Activated T-cell treated with anti-CD3 and anti-CD28 coated beads, Interleukin-2, amount 50 U/mL, for 24 hours (primary cell): Measurements from ENCODE around the gene SLF2.
A peak's percentile ranks its signal among the peaks of the same experiment; 100 is the strongest.

Experiments used
- DNase-seq: peaks from one replicate; pipeline ENCODE4 v3.0.0-alpha.2; 2020
- H3K27ac Mint-ChIP-seq: 2 replicates; pipeline ENCODE4 v1.8.0; 2020; ENCODE audit warnings: mild to moderate bottlenecking, mixed read lengths
- H3K27me3 Mint-ChIP-seq: 2 replicates; pipeline ENCODE4 v1.8.0; 2020; ENCODE audit warnings: mixed read lengths
- H3K36me3 Mint-ChIP-seq: 2 replicates; pipeline ENCODE4 v1.8.0; 2020; ENCODE audit warnings: low read depth, mixed read lengths
- H3K4me1 Mint-ChIP-seq: 2 replicates; pipeline ENCODE4 v1.8.0; 2020; ENCODE audit warnings: low read depth, mixed read lengths
- H3K4me3 Mint-ChIP-seq: 2 replicates; pipeline ENCODE4 v1.8.0; 2020; ENCODE audit warnings: mild to moderate bottlenecking, moderate library complexity, mixed read lengths
- H3K9me3 Mint-ChIP-seq: 2 replicates; pipeline ENCODE4 v1.8.0; 2020; ENCODE audit warnings: mixed read lengths

Gene SLF2

DNA sequence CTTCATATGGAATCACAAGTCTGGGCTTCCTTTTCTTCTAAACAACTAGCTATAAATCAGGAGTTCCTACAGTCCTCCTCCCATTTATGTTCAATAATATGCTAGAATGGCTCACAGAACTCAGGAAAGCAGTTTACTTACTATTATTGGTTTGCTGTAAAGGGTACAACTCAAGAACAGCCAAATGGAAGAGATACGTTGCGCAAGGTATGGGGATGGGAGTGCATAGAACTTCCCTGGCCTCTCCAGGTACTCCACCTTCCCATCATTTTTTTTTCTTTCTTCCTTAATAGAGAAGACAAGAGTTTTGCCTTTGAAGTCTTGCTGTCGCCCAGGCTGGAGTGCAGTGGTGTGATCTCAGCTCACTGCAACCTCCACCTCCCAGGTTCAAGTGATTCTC lies 29.5 kb downstream of the SLF2 start:
- Mint-ChIP-seq H3K9me3 (no peaks in the 10 kb centered on the region), H3K4me3 (no peak overlapping the region), H3K27ac (no peak overlapping the region)

DNA sequence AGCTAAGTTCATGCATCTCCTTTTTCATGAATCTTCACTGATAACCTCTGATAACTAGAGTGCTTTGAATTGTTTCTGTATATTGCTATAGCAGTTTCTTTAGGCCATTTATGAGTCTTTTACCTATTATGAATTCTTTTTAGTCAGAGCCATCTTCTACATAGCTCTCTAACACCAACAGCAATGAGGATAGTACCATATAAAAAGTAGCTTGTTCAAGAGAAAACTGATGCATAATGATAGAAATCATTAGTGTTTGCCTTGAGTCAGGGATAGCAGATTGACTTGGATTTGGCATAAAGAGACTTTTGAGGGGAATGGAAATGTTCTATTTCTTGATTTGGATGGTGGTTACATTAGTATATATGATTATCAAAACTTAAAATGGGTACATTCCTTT lies 30.7 kb downstream of the SLF2 start:
- H3K36me3 Mint-ChIP-seq: peaks cover 91% of the 10 kb centered on the region
- peak overlapping the region; percentile 87 for H3K27ac Mint-ChIP-seq
- peaks cover 16% of the 10 kb centered on the region for H3K4me1 Mint-ChIP-seq
- H3K27me3 Mint-ChIP-seq: no peaks in the 10 kb centered on the region
- H3K9me3 Mint-ChIP-seq: no peaks in the 10 kb centered on the region
- no peak overlapping the region for H3K4me3 Mint-ChIP-seq
- DNase-seq: no peak

More for the DNA sequence above, 29.5 kb downstream of the SLF2 start:
- no peak for DNase-seq
- peaks cover 16% of the 10 kb centered on the region for H3K4me1 Mint-ChIP-seq
- H3K27me3 Mint-ChIP-seq: no peaks in the 10 kb centered on the region
- peaks cover 93% of the 10 kb centered on the region for H3K36me3 Mint-ChIP-seq

DNA sequence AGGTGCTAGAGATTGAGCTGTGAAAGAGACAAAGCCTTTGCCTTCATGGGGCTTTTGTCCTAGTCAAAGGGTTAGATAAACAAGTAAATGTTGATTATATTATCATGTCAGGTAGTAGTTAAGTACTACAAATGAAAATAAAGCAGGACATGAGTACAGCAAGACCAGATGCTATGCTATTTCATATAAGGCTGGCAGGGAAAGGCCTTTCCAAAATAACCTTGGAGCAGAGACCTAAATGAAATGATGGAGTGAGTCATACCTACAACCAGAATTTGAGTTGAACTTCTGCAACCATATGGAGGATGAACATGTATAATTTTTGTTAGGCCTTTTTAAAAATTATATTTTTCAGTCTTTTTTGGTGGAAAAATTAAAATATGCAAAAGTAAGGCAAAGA lies 33.0 kb downstream of the SLF2 start:
- Mint-ChIP-seq H3K27me3 (no peaks in the 10 kb centered on the region), H3K27ac (no peak overlapping the region), H3K4me3 (no peak overlapping the region), H3K36me3 (peaks cover 94% of the 10 kb centered on the region), H3K4me1 (peaks cover 16% of the 10 kb centered on the region), H3K9me3 (no peaks in the 10 kb centered on the region)
- DNase-seq: no peak

DNA sequence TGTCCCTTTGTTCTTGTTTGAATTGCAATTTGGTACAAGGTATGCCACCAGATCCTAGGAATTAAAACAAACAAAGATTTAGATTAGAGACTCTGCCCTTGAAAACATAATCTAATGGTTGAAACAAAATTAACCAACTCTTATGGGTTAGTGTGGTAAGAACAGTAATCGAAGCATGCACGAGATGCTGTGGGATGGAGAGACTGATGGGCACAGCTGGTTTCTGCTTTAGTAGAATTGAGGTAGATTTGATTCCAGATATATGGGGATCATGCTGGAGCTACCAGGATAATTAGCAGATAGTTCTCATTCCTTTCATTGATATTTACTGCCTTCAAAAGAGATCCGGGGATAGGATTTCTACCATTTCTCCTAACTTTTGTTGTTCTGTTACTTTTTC lies 36.2 kb downstream of the SLF2 start:
- Mint-ChIP-seq H3K4me3 (no peak overlapping the region), H3K9me3 (no peaks in the 10 kb centered on the region), H3K27ac (no peak overlapping the region), H3K36me3 (peaks cover 82% of the 10 kb centered on the region), H3K4me1 (peaks cover 5% of the 10 kb centered on the region), H3K27me3 (no peaks in the 10 kb centered on the region)
- no peak for DNase-seq

DNA sequence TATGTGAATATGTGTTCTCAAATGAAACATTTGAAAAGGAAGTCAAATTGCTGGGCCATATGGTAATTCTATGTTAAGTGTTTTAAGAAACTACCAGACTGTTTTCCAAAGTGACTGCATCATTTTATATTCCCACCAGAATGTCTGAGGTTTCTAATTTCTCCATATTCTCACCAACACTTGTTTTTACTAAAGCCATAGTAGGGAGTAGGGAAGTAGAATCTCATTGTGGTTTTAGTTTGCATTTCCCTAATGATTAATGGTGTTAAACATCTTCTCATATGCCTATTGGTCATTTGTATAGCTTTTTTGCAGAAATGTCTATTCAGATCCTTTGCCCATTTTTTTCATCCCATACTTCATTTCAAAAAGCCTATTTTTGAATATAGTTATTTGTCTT lies 47.5 kb downstream of the SLF2 start:
- no peaks in the 10 kb centered on the region for H3K27me3 Mint-ChIP-seq
- peaks cover 83% of the 10 kb centered on the region for H3K36me3 Mint-ChIP-seq
- no peaks in the 10 kb centered on the region for H3K9me3 Mint-ChIP-seq
- peaks cover 9% of the 10 kb centered on the region for H3K4me1 Mint-ChIP-seq
- no peak for DNase-seq
- no peak overlapping the region for H3K27ac Mint-ChIP-seq
- H3K4me3 Mint-ChIP-seq: no peak overlapping the region

DNA sequence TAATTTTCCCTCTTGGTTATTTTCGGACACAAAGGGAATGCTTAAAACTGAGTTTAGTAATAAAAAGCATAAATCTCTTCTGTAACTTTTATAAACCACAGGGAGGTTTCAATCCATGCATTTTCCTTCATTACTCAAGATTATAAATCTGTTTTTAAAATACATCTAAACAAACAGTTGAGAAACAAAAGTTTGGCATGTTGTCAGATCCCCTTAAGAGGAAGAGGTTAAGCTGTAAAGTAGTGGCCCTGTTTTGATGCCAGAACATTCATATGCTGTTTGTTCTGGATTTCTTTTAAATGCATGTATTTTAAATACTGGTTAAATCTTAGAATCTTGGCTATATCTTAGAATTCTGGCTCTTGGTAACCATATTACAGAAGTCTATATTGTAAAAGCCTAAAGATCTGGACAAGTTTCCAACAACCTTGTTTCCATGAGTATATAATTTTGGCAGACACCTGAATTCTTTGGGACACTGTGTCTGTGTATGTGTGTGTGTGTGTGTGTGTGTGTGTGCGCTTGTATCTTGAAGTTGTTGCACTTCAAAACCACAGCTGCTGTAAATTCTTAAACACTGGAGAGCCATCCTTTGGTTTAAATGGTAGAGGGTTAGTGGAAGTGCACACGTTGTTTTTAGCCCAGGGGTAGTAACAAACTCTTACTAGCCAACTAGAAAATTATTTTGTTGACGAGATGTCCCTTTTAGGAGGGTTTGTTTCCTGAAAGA lies 49.8 kb downstream of the SLF2 start:
- no peaks in the 10 kb centered on the region for H3K4me1 Mint-ChIP-seq
- peaks cover 75% of the 10 kb centered on the region for H3K36me3 Mint-ChIP-seq
- no peak for DNase-seq
- no peak overlapping the region for H3K4me3 Mint-ChIP-seq
- no peaks in the 10 kb centered on the region for H3K9me3 Mint-ChIP-seq
- no peaks in the 10 kb centered on the region for H3K27me3 Mint-ChIP-seq
- no peak overlapping the region for H3K27ac Mint-ChIP-seq

DNA sequence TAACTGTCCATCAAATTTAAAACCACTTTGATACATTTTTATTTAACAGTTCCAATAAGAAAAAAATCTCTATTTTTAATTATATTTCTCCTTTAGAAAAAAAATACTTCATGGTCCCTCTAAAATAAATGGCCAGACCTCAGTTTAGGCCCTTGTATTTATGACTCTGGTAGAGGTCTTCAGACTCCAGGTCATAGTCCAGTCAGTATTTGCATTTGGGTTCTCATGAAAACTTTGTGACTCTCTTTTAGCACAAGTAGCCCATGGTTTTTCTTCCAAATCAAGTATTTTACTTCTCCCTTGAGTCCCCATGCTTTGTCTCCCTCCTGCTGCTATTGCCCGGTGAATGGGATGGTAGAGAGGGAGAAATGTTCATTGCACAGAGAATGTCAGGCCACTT lies 51.1 kb downstream of the SLF2 start:
- Mint-ChIP-seq H3K36me3 (peaks cover 67% of the 10 kb centered on the region), H3K9me3 (no peaks in the 10 kb centered on the region), H3K4me1 (peaks cover 7% of the 10 kb centered on the region), H3K27ac (no peak overlapping the region), H3K4me3 (no peak overlapping the region), H3K27me3 (no peaks in the 10 kb centered on the region)
- no peak for DNase-seq

DNA sequence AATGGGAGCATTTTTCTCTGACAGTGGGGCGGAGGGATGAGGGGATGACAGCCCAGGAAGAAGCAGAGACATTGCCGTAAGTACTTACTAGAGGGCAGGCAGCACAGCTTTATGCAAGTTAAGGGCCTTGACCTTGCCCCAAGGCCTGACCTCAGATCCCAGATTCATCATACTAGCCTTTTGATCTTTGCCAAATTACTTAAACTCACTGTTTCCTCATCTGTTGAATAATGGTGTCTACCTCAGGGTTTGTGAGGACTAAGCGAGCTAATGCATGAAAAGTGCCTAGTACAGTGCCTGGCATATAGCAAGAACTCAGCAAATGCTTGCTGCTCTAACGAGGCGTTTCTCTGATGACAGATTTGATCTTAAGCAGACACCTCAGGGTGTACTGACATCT lies 53.1 kb downstream of the SLF2 start:
- DNase-seq: no peak
- Mint-ChIP-seq H3K4me3 (no peak overlapping the region), H3K9me3 (no peaks in the 10 kb centered on the region), H3K4me1 (peaks cover 14% of the 10 kb centered on the region), H3K36me3 (peaks cover 48% of the 10 kb centered on the region), H3K27me3 (no peaks in the 10 kb centered on the region), H3K27ac (no peak overlapping the region)

DNA sequence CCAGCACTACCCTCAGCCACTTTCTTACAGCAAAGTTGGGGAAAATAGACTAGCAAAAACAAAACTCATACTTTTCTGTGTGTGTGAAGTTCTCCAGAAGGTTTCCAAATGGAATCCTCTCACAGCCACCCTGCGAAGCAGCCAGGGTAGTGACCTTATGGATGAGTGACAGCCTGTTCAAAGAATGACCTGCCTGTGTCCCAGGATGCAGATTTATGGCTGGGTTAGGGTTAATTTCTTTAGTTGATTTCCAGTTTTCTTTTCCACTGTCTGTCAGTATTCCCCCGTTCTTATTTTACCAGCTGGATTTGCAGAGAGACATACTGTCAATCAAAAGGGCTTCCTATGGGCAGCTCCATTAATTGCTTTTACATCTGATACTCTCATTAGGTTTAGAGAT lies 54.1 kb downstream of the SLF2 start:
- Mint-ChIP-seq H3K4me3 (no peak overlapping the region), H3K27me3 (no peaks in the 10 kb centered on the region), H3K4me1 (peaks cover 15% of the 10 kb centered on the region), H3K36me3 (peaks cover 39% of the 10 kb centered on the region), H3K27ac (no peak overlapping the region), H3K9me3 (no peaks in the 10 kb centered on the region)
- DNase-seq: no peak

DNA sequence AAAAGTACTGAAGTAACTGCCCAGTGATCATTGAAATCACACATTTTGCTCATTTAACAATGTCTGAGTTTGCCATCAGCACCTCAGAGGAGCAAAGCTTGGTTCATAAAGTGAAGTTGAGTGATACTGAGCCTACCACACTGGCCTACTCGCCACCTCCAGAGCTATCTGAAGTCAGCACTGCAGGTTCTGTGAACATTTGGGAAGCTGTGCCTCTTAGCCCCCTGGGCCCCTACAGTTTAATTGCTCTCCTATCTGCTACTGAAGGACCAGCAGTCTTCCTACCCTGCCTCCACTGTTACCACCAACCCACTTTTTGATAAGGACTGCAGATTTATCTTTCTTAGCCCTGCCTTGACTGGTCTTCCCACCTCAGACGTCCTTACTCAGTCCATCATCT lies 54.6 kb downstream of the SLF2 start:
- Mint-ChIP-seq H3K36me3 (peaks cover 34% of the 10 kb centered on the region), H3K27ac (no peak overlapping the region), H3K9me3 (no peaks in the 10 kb centered on the region), H3K4me1 (peaks cover 18% of the 10 kb centered on the region), H3K27me3 (no peaks in the 10 kb centered on the region), H3K4me3 (no peak overlapping the region)
- no peak for DNase-seq

DNA sequence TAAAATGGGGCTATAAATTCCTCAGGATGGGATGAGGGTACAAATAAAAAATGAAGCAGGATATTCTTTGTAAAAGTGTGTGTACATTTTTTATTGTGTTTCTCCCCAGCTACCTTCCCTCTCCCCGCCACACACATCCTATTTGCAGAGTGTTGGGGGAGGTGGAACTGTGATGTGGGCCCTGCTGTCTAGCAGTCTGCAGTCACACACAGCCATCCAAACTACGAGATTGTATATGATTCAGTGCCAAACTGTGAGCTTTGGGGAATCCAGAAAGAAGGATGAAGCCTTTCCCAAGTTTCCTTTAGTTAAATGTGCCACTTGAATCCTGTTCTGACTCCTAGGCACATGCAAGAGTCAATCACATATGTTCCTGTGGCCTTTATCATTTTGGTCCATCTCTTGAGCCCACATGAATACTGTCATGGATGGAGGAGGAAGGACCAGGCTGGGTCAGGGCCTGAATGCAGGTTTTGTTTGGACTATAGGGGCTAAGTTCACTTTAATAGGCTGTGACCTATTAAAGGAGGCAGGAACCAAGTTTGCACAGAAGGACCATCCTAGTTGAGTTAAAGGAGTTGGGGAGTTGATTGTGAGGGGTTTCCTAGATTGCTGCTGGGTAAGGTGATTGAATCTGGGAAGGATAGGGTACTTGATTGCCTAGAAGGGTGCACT lies 55.4 kb downstream of the SLF2 start:
- H3K36me3 Mint-ChIP-seq: peaks cover 25% of the 10 kb centered on the region
- DNase-seq: no peak
- H3K27me3 Mint-ChIP-seq: no peaks in the 10 kb centered on the region
- H3K4me1 Mint-ChIP-seq: peaks cover 21% of the 10 kb centered on the region
- no peaks in the 10 kb centered on the region for H3K9me3 Mint-ChIP-seq
- peak overlapping the region; percentile 47 for H3K27ac Mint-ChIP-seq
- peak overlapping the region; percentile 59 for H3K4me3 Mint-ChIP-seq

DNA sequence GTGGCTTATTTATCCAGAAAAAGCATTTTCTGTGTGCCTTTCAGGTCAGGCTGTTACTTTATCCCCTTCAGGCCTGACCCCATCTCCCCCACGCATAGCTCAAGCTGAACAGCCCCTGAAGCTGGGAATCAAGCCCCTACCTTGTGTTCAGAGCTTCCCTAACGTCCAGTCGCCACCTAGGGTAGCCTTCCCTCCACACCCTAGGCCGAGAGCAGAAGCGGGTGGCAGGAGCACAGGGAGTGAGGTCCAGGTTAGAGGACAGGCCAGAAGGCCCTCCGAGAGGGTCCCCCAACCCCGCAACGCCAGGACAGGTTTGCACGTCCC lies 56.1 kb downstream of the SLF2 start:
- peak overlapping the region; percentile 59 for H3K4me3 Mint-ChIP-seq
- H3K9me3 Mint-ChIP-seq: no peaks in the 10 kb centered on the region
- peaks cover 21% of the 10 kb centered on the region for H3K36me3 Mint-ChIP-seq
- no peak overlapping the region for H3K27ac Mint-ChIP-seq
- no peaks in the 10 kb centered on the region for H3K27me3 Mint-ChIP-seq
- peaks cover 21% of the 10 kb centered on the region for H3K4me1 Mint-ChIP-seq
- no peak for DNase-seq

DNA sequence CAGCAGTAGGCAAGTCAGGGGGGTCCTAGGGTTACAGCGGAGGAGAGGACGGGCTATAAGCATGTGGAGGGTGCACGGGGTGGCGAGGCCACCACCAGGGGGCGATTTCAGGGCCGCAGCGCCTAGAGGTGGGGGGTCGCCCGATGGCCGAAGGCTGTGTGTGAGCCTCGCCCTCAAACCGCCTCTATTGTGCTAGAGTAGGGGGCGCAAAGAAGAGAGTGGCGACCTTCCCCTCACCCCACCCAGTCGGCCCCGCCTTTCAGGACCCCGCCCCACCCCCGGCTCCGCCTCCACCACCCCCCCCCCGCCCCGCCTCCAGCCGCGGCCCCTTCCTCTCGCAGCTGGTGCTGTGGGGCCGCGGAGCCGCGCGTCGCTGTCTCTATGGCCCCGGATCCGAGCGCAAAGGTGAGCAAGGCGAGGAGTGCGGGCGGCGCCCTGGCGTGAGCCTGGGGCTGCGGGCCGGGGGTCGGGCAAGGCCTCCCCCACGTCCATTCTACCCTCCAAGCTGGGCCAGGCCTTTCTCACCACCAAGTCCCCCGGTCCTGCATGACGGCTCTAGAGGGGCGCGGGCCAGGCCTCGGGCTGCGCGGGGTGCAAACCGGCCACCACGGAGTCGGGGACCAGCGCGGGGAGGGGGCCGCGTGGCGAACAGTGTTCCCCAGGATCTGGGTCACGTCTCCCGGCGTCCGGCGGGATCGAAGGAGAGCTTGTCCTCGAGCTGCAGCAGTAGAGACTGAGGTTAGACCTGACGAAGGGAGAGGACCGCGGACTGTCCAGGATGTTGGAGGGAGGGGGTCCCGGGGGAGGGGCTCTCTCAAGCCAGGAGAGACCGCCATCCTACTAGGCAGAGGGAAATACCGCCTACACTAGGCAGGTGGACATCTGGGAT lies 56.7 kb downstream of the SLF2 start, which contains the start of gene SEMA4G:
Gene SEMA4G, plus strand, starts transcription at position 318 of the 889 bp plus-strand sequence. CDS start 3,409 bp downstream, outside the sequence.
- peak; percentile 66 for DNase-seq
- peak within 1 kb of the TSS; percentile 59 for H3K4me3 Mint-ChIP-seq
- H3K27ac Mint-ChIP-seq: peak within 1 kb of the TSS; percentile 47
- H3K4me1 Mint-ChIP-seq: peaks cover 21% of the 10 kb centered on the region
- H3K36me3 Mint-ChIP-seq: peaks cover 15% of the 10 kb centered on the region
- H3K27me3 Mint-ChIP-seq: no peaks in the 10 kb centered on the region
- H3K9me3 Mint-ChIP-seq: no peaks in the 10 kb centered on the region

DNA sequence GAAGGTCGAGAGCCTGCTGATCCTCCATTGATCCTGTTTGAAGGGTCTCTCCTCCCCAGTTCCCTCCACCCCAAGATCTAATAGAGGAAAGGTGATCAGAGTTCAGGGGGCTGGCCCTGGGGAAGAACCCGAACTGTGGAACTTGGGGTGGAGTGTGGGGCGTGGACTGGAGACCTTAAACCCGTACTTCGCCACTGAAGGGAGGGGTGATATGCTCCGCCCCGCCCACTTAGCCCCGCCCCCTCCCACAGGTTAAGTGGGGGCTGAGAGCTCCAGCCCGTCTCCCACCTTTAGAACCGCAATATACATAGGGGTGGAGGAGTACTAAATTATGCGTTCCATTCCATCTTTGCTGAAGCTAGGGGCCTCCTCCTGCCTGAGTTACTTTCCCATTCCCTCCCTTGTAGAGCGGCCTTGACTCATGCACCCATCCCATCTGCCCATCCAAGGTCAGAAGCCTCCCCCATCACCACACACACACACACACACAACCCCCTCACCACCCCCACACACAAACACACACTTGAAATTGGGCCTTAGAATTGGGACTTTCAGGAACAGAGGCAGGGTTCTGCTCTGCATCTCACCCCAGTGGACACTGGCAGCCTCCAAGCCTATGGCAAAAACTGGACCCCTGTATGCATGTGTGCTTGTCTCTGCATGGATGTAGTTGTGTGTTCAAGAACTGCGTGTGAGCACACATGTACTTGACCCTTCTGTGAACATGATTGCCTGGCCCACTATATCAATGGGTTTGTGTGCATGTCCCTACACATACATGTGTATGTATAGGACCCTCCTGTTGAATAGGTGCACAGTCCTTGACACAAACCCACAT lies 57.5 kb downstream of the SLF2 start:
- no peaks in the 10 kb centered on the region for H3K27me3 Mint-ChIP-seq
- H3K9me3 Mint-ChIP-seq: no peaks in the 10 kb centered on the region
- H3K4me3 Mint-ChIP-seq: peak overlapping the region; percentile 46
- DNase-seq: no peak
- peaks cover 9% of the 10 kb centered on the region for H3K36me3 Mint-ChIP-seq
- no peak overlapping the region for H3K27ac Mint-ChIP-seq
- H3K4me1 Mint-ChIP-seq: peaks cover 21% of the 10 kb centered on the region
